Thymus (tissue), 11 donors: ENCODE results near the gene ADAMTSL1. TPM values are rescaled to one million over a fixed set of nuclear protein-coding genes. Genes with fewer than 3 reads are reported as not detected.

Experiments
- DNase-seq, 9 donors: peaks; one replicate each; pipeline ENCODE4 v3.0.0-alpha.2; 2013; ENCODE audit warnings: low spot score in 9 of 9, low read depth in 6 of 9, missing footprints in 1 of 9
- H3K27ac ChIP-seq, 2 donors: one replicate each; pipeline ENCODE4 v1.5.1; 2013; ENCODE audit warnings: control low read depth in 1 of 2, low read depth in 1 of 2, low read length in 1 of 2, mild to moderate bottlenecking in 1 of 2, moderate library complexity in 1 of 2
- H3K27me3 ChIP-seq, 2 donors: one replicate each; pipeline ENCODE4 v1.5.1; 2013; ENCODE audit warnings: low read length in 1 of 2; ENCODE audit not compliant: control insufficient read depth in 2 of 2, insufficient read depth in 1 of 2
- H3K36me3 ChIP-seq, 2 donors: one replicate each; pipeline ENCODE4 v1.5.1; 2013; ENCODE audit warnings: low read length in 1 of 2, mild to moderate bottlenecking in 1 of 2, moderate library complexity in 1 of 2; ENCODE audit not compliant: control insufficient read depth in 2 of 2, insufficient read depth in 2 of 2
- H3K4me1 ChIP-seq, 2 donors: one replicate each; pipeline ENCODE4 v1.5.1; 2013; ENCODE audit warnings: low read length in 2 of 2; ENCODE audit not compliant: control insufficient read depth in 2 of 2, insufficient read depth in 2 of 2
- H3K4me3 ChIP-seq, 2 donors: one replicate each; pipeline ENCODE4 v1.5.1; 2013; ENCODE audit warnings: low read length in 2 of 2, control low read depth in 1 of 2, mild to moderate bottlenecking in 1 of 2
- H3K9me3 ChIP-seq, 2 donors: one replicate each; pipeline ENCODE4 v1.5.1; 2013; ENCODE audit warnings: low read length in 1 of 2, mild to moderate bottlenecking in 1 of 2; ENCODE audit not compliant: control insufficient read depth in 2 of 2, insufficient read depth in 1 of 2
- WGBS: extraction: QIAGEN DNeasy Blood & Tissue Kit; methylation state at CpG from one replicate; pipeline ENCODE4 v1.1.7; 2013; 5-methylcytosine and 5-hydroxymethylcytosine counted together
- polyA plus RNA-seq: library from polyadenylated mRNA; stranded (reverse); fragments of 200-250 nt; gene quantifications from one replicate; pipeline ENCODE4 v1.2.3, GENCODE V29; 2013
- total RNA-seq: library from RNA; stranded (reverse); fragments of 120-200 nt; gene quantifications from one replicate; pipeline ENCODE4 v1.2.4, GENCODE V29; 2013
- donor health status: healthy.

The ADAMTSL1 gene
- total and polyA plus RNA-seq, 2 donors = 0.34 to 2.3 TPM

- DNase-seq = no peak
- H3K27ac ChIP-seq = no peak overlapping the region
- no peaks in the 10 kb centered on the region for H3K9me3 ChIP-seq
- H3K4me3 ChIP-seq = no peak overlapping the region
- H3K36me3 ChIP-seq = no peaks in the 10 kb centered on the region
- peaks cover 0 to 5% of the 10 kb centered on the region in 2 donors for H3K4me1 ChIP-seq
- no peaks in the 10 kb centered on the region for H3K27me3 ChIP-seq
- 55% methylated on average over 7 of the region's 7 CpGs for WGBS
These were observed 462.3 kb downstream of the ADAMTSL1 start for GRCh38 chr9:18936094-18936871.

- WGBS = 96% methylated on average over 5 of the region's 5 CpGs
- no peaks in the 10 kb centered on the region for H3K36me3 ChIP-seq
- DNase-seq = no peak
- H3K27ac ChIP-seq = no peak overlapping the region
- no peaks in the 10 kb centered on the region for H3K27me3 ChIP-seq
- no peak overlapping the region for H3K4me3 ChIP-seq
- no peaks in the 10 kb centered on the region for H3K9me3 ChIP-seq
- peaks cover 0 to 5% of the 10 kb centered on the region in 2 donors for H3K4me1 ChIP-seq
These were observed 466.0 kb downstream of the ADAMTSL1 start for GRCh38 chr9:18939943-18940342.

- DNase-seq = no peak
- no peak overlapping the region for H3K27ac ChIP-seq
- no peaks in the 10 kb centered on the region for H3K9me3 ChIP-seq
- H3K4me3 ChIP-seq = no peak overlapping the region
- H3K4me1 ChIP-seq = peaks cover 0 to 2% of the 10 kb centered on the region in 2 donors
- 98% methylated on average over 8 of the region's 8 CpGs for WGBS
- H3K27me3 ChIP-seq = no peaks in the 10 kb centered on the region
- no peaks in the 10 kb centered on the region for H3K36me3 ChIP-seq
These were observed 467.2 kb downstream of the ADAMTSL1 start for GRCh38 chr9:18941060-18941740.

- no peaks in the 10 kb centered on the region for H3K9me3 ChIP-seq
- H3K4me1 ChIP-seq = peaks cover 0 to 2% of the 10 kb centered on the region in 2 donors
- H3K27me3 ChIP-seq = no peaks in the 10 kb centered on the region
- 72% methylated on average over 7 of the region's 7 CpGs for WGBS
- no peaks in the 10 kb centered on the region for H3K36me3 ChIP-seq
- H3K4me3 ChIP-seq = no peak overlapping the region
- DNase-seq = no peak
- no peak overlapping the region for H3K27ac ChIP-seq
These were observed 468.8 kb downstream of the ADAMTSL1 start for GRCh38 chr9:18942801-18943200.

- WGBS = 64% methylated on average over 4 of the region's 4 CpGs
- no peak for DNase-seq
- Histone ChIP-seq H3K9me3 (no peaks in the 10 kb centered on the region), H3K36me3 (no peaks in the 10 kb centered on the region), H3K27me3 (no peaks in the 10 kb centered on the region), H3K27ac (no peak overlapping the region), H3K4me3 (no peak overlapping the region), H3K4me1 (peaks cover 0 to 3% of the 10 kb centered on the region in 2 donors)
These were observed 474.0 kb downstream of the ADAMTSL1 start for GRCh38 chr9:18947892-18948339.

- DNase-seq = no peak
- H3K36me3 ChIP-seq = no peaks in the 10 kb centered on the region
- no peak overlapping the region for H3K27ac ChIP-seq
- 96% methylated on average over 1 of the region's 1 CpG for WGBS
- H3K27me3 ChIP-seq = no peaks in the 10 kb centered on the region
- H3K4me1 ChIP-seq = peaks cover 0 to 11% of the 10 kb centered on the region in 2 donors
- H3K4me3 ChIP-seq = no peak overlapping the region
- H3K9me3 ChIP-seq = no peaks in the 10 kb centered on the region
These were observed 478.0 kb downstream of the ADAMTSL1 start for GRCh38 chr9:18951936-18952335.

- Histone ChIP-seq H3K27me3 (no peaks in the 10 kb centered on the region), H3K27ac (peak overlapping the region in 1 of 2 donors; percentile 2), H3K4me1 (peaks cover 0 to 7% of the 10 kb centered on the region in 2 donors), H3K9me3 (no peaks in the 10 kb centered on the region), H3K4me3 (no peak overlapping the region), H3K36me3 (no peaks in the 10 kb centered on the region)
- WGBS = 83% methylated on average over 2 of the region's 2 CpGs
- DNase-seq = peak in 8 of 9 donors; percentile 14 to 71 (median 40)
These were observed 481.7 kb downstream of the ADAMTSL1 start for GRCh38 chr9:18955626-18956025.
